Fibroblast of villous mesenchyme (primary cell): ENCODE results near the gene ROCK2. TPM values are rescaled to one million over a fixed set of nuclear protein-coding genes. Genes with fewer than 3 reads are reported as not detected.

ENCODE experiments used
- DNase-seq: peaks from one replicate; pipeline ENCODE4 v3.0.0-alpha.2; 2010; ENCODE audit warnings: low read depth
- H3K4me3 ChIP-seq: 2 replicates; pipeline ENCODE4 v1.5.1; 2011; ENCODE audit warnings: low read depth, mild to moderate bottlenecking, low read length
- CTCF ChIP-seq: IDR thresholded peaks from 2 replicates; pipeline ENCODE4 v1.5.1; 2012; ENCODE audit warnings: low read depth, mild to moderate bottlenecking, low read length; ENCODE audit not compliant: insufficient read depth
- small RNA-seq: library from RNA; depleted of rRNA; stranded (forward); fragments of <200 nt; gene quantifications from one replicate; pipeline ENCODE3, GENCODE V24; 2012
- total RNA-seq: library from RNA; depleted of rRNA; stranded (reverse); fragments of >200 nt; gene quantifications from 2 replicates; pipeline ENCODE4 v1.2.3, GENCODE V29; 2012

ROCK2 gene
- total RNA-seq, 1 donor = 54.0 TPM

GRCh38 chr2:11140492-11140891 lies 203.9 kb downstream of the ROCK2 start:
- TF ChIP-seq CTCF = no peak
- no peak overlapping the region for H3K4me3 ChIP-seq
- no peak for DNase-seq

- H3K4me3 ChIP-seq = no peak overlapping the region
- no peak for DNase-seq
- TF ChIP-seq CTCF = no peak
Measured at GRCh38 chr2:11134349-11134748, 210.1 kb downstream of the ROCK2 start.

- no peak for TF ChIP-seq CTCF
- H3K4me3 ChIP-seq = no peak overlapping the region
- no peak for DNase-seq
Measured at GRCh38 chr2:11133936-11134320, 210.5 kb downstream of the ROCK2 start.

DNA sequence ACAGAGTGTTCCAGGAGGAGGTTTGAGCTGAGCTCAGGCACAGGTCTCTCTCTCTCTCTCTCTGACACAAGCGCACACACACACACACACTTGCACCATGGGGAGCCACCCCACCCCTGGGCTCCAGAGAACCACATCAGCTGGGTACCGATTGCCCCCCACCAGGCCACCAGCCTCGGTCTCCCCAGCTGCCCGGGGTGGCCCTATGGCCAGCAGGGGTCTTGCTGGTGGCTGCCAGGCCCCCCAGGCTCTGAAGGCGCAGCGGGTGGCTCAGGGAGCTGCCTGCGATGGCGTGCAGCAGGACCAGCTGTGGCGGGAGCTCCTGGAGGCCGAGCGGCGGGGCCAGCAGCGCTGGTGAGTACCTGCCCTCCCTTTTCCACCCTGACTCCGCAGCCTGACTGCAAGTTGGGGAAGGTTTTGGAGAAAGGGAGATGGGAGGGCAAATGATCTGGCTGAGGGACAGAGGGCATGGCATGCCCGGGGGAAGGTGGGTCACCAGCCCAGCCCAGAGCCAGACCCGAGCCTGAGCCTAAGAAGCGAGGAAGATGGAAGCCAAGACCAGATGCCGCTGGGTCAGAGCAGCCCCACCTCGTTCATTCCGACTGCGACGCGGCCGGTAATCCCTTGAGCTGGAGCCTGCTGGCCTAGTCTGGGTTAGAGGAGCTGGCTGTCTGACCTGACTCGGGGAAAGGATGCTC lies 211.0 kb downstream of the ROCK2 start:
- no peak for TF ChIP-seq CTCF
- peak overlapping the region; percentile 66 for H3K4me3 ChIP-seq
- no peak for DNase-seq

GRCh38 chr2:11132036-11132671 lies 212.3 kb downstream of the ROCK2 start:
- no peak overlapping the region for H3K4me3 ChIP-seq
- DNase-seq = no peak
- no peak for TF ChIP-seq CTCF

- H3K4me3 ChIP-seq = no peak overlapping the region
- DNase-seq = no peak
Measured at GRCh38 chr2:11131166-11131920, 213.1 kb downstream of the ROCK2 start.

More at GRCh38 chr2:11131166-11131920, 213.1 kb downstream of the ROCK2 start:
- no peak for TF ChIP-seq CTCF

Small RNA genes lying within 50 kb of the gene (small RNA-seq; reads per million reads assigned to genes)
- not detected for gene RNU6-1081P

Other genes starting within 250 kb of the ROCK2 start
- 29.8 and 50.3 TPM in 2 replicates for gene SLC66A3, start 189.2 kb downstream of the ROCK2 start, total RNA-seq
- 11.3 and 13.4 TPM in 2 replicates for gene E2F6, start 121.5 kb upstream of the ROCK2 start, total RNA-seq
- gene GREB1, start 189.4 kb upstream of the ROCK2 start, total RNA-seq = under 0.01 TPM in 2 replicates